GM12865 (cell line): ENCODE measurements around the gene GDPD5.

Experiments
- DNase-seq: peaks from one replicate; pipeline ENCODE4 v3.0.0; 2010; ENCODE audit warnings: low read depth
- H3K4me3 ChIP-seq: 2 replicates; pipeline ENCODE4 v1.5.1; 2011; ENCODE audit warnings: mild to moderate bottlenecking, low read depth, low read length, control low read depth
- TF ChIP-seq, protein P1 (sequence below): IDR thresholded peaks from 2 replicates; pipeline ENCODE4 v1.5.1; 2011; ENCODE audit warnings: low read length, control low read depth, low read depth, inconsistent platforms; ENCODE audit not compliant: insufficient read depth; ENCODE audit errors: missing control alignments

Gene GDPD5

DNA sequence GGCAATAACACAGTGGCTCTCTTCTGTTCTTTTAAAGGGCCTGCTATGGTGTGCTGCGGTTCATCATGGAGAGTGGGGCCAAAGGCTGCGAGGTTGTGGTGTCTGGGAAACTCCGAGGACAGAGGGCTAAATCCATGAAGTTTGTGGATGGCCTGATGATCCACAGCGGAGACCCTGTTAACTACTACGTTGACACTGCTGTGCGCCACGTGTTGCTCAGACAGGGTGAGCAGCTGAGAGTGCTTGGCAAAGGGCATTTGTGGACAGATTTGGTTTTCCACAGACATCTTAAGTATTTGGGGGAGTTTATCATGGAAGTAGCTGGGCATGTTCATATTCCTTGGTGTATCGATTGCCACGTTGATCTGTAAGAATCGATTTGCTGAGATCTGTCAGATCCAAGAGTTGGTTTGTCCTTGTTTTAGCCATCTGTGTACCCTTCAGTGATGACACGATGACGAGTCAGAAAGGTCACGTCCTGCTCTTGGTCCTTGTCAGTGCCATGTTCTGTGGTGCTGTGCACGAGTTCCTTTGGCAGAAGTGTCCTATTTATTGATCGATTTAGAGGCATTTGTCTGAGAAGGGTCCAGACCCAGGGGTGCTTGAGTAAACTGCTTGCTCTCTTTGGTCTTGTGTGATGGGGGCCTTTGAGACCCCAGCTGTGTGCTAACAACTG is 121.6 kb downstream of the GDPD5 start:
- no peak overlapping the region for H3K4me3 ChIP-seq
- DNase-seq, result no peak

DNA sequence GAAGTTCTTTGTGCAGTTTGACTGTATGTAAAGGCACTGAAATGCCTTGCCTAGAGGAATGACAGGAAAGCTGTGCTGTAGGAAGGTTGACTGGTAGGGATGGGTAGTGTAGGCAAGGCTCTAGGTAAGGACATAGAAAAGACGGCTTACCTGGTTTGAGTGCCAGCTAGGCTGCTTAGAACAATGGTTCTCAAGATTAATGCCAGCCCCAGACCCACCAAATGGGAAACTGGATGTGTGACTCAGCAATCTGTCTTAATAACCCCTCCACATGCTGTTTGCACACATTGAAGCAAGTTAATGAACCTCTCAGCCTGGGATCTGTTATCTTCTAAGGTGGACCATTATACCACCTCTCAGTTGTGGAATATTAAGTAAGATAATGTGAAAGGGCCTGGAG is 122.7 kb downstream of the GDPD5 start:
- TF ChIP-seq, protein P1, sequence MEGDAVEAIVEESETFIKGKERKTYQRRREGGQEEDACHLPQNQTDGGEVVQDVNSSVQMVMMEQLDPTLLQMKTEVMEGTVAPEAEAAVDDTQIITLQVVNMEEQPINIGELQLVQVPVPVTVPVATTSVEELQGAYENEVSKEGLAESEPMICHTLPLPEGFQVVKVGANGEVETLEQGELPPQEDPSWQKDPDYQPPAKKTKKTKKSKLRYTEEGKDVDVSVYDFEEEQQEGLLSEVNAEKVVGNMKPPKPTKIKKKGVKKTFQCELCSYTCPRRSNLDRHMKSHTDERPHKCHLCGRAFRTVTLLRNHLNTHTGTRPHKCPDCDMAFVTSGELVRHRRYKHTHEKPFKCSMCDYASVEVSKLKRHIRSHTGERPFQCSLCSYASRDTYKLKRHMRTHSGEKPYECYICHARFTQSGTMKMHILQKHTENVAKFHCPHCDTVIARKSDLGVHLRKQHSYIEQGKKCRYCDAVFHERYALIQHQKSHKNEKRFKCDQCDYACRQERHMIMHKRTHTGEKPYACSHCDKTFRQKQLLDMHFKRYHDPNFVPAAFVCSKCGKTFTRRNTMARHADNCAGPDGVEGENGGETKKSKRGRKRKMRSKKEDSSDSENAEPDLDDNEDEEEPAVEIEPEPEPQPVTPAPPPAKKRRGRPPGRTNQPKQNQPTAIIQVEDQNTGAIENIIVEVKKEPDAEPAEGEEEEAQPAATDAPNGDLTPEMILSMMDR, result no peak
- H3K4me3 ChIP-seq, result no peak overlapping the region
- no peak for DNase-seq

More for the DNA sequence above, 121.6 kb downstream of the GDPD5 start:
- TF ChIP-seq, protein P1, result no peak

DNA sequence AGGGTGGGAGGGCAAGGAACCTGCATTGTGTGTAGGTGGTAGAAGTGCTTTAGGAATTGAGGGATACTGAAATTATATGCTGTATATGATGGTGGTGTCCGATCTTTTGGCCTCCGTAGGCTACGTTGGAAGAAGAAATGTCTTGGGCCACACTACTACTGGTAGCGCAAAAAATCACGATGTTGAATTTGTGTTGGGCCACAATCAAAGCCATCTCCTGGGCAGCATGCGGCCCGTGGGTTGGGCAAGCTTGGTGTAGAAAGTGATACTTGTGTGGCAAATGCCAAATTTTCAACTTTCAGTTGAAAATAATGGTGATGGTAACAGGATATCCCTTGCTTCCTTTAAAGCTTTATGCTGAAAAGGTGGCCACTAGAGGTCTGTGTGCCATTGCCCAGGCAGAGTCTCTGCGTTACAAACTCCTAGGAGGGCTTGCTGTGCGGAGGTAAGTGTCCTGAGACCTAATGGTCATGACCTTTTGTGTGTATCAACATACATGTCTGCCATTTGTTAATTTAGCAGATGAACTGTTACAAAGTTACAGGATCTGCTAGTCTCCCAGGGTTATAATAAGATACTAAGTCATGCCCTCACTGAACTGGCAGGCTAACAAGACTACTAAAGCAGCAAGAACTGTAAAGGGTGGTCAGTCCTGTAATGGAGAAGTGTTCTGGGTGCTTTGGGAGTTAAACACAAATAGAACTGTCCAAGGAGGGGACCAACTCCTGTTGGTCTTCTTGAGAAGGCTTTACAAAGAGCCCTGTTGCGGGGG is 123.6 kb downstream of the GDPD5 start:
- TF ChIP-seq, protein P1, result no peak
- peak overlapping the region; percentile 98 for H3K4me3 ChIP-seq
- no peak for DNase-seq

DNA sequence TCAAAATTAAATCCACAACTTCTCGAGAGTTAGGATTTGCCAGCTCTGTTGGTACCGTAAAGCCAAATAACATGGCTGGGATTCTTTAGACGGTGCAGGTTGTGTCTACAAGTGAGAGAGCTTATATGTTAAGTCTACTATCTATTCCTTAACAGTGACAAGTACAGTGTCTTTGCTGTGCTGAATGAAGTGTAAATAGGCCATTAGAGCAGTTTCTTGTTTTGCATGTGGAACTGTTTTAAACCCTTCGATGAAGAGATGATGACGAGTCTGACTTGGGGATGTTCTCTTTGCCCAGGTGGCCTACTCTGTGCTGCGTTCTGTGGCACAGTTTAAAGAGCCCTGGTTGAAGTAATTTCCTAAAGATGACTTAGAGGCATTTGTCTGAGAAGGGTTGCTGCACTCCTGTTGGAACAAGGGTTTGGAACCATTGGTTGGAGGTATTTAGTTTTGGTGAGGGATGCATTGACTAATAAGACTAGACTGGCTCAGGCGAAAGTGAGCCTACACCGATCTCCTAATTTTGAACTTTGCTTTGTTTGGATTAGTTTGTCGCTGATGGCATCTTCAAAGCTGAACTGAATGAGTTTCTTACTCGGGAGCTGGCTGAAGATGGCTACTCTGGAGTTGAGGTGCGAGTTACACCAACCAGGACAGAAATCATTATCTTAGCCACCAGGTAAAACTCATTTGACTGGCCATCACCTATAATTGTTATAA is 125.4 kb downstream of the GDPD5 start:
- peak overlapping the region; percentile 98 for H3K4me3 ChIP-seq
- TF ChIP-seq, protein P1, result no peak
- no peak for DNase-seq

DNA sequence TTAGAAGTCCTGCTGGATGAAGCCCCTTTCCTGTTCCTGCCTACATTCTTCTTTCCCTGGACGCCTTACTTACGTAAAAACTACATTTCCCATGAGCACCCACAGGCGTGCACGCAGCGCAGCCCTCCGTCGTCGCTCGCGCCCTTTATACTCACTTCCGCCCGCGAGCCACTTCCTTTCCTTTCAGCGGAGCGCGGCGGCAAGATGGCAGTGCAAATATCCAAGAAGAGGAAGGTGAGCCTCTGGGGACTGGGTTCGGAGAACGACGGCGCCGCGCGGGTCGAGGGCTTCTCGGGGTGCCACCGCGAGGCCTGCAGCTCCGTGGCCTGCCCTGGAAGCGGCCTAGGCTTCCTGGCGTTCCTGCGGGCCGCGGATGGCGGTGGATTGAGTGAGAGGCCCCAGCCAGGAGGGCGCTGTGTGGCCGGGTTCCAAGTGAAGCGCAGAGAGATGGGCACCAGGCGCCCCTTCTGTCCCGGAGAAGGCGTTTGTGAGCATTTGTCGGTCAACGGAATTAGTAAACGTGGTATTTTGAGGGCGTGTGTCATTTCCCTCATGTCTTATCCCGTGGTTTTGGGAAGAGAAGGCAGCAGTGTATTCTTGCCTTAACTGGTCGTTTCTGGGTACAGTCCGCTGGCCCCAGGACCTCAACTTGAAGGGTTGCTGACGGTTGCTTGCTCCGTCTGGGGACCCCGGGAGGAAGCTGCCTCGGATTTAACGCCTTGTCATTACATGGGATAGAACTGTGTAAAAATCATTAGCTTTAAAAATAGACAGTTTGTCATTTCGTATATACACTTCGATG is 126.2 kb downstream of the GDPD5 start, which contains the start of gene RPS3:
RPS3 (plus strand) TSS at position 175 of the 802 bp plus-strand sequence; CDS start at position 205, 30 bp downstream.
- DNase-seq, result peak; percentile 94
- TF ChIP-seq, protein P1, result peak; percentile 13
- peak within 1 kb of the TSS; percentile 98 for H3K4me3 ChIP-seq

DNA sequence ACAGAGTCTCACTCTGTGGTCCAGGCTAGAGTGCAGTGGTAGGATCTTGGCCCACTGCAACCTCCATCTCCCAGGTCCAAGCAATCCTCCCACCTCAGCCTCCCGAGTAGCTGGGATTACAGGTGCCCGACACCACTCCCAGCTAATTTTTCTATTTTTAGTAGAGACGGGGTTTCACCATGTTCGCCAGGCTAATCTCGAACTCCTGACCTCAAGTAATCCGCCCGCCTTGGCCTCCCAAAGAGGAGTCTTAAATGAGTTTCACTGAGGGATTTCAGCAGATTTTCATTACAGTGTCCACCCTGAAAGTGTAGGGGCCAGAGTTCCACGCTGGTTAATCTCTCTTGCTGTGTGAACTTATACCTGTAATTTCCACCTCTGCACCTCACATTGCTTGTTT is 126.8 kb downstream of the GDPD5 start:
- no peak overlapping the region for H3K4me3 ChIP-seq

More for the DNA sequence above, 126.8 kb downstream of the GDPD5 start:
- no peak for DNase-seq
- TF ChIP-seq, protein P1, result no peak
